HUES6 (cell line): Measurements from ENCODE around the gene WDFY3.

Experiments used
- H3K27ac ChIP-seq: 2 replicates; pipeline ENCODE4 v1.7.0; 2013; ENCODE audit warnings: low read depth, mild to moderate bottlenecking, low read length, inconsistent platforms
- H3K27me3 ChIP-seq: 2 replicates; pipeline ENCODE4 v1.6.1; 2013; ENCODE audit warnings: low read length; ENCODE audit not compliant: control insufficient read depth, insufficient read depth
- H3K36me3 ChIP-seq: 2 replicates; pipeline ENCODE4 v1.6.1; 2013; ENCODE audit warnings: low read length; ENCODE audit not compliant: control insufficient read depth, insufficient read depth
- H3K4me1 ChIP-seq: 2 replicates; pipeline ENCODE4 v1.6.1; 2013; ENCODE audit warnings: low read length; ENCODE audit not compliant: control insufficient read depth, insufficient read depth
- H3K4me3 ChIP-seq: 2 replicates; pipeline ENCODE4 v1.5.1; 2013; ENCODE audit warnings: low read depth, low read length
- H3K9ac ChIP-seq: one replicate; pipeline ENCODE4 v1.6.1; 2013; ENCODE audit warnings: mild to moderate bottlenecking, low read length
- H3K9me3 ChIP-seq: 2 replicates; pipeline ENCODE4 v1.6.1; 2013; ENCODE audit warnings: low read depth, low read length; ENCODE audit not compliant: control insufficient read depth, insufficient read depth

WDFY3 gene

DNA sequence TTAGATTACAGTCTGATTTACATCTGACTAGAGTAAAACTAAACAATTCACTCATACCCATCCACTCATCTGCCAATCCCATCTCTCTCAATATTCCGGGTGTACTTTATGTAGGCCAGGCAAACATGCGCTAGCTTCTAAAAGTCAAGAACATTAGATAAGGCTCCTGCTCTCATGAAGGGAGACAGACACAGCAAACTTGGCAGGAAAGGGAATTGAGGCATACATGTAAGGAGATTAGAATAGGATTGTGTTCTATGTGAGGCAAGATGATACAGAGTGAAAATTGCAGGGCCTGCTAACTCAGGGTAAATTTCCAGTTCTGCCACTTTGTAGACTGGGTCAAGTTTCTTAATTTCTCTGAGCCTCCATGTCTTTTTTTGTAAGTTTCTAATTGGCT lies 247.8 kb downstream of the WDFY3 start:
- Histone ChIP-seq H3K4me3 (no peak overlapping the region), H3K9me3 (no peaks in the 10 kb centered on the region), H3K9ac (no peak overlapping the region), H3K36me3 (peaks cover 62% of the 10 kb centered on the region), H3K4me1 (no peaks in the 10 kb centered on the region), H3K27ac (no peak overlapping the region), H3K27me3 (no peaks in the 10 kb centered on the region)

DNA sequence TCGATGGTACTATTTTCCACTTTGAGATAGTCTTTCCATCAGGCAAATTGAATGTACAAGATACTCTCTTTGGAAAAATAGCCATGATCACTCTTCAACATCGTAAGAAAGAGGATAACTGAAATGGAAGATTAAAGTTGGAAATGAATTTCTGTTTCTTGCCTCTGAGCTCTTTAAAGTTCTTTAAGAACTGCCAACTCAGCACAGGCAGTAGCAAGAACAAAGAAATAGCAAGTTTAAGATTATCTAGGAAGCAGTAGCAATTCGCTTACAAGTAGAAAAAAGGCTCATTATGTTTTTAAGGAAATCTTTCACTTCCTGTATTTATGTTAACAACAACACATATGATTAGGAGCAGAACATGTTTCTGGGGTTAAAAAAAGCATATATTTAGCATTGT lies 255.9 kb downstream of the WDFY3 start:
- no peaks in the 10 kb centered on the region for H3K9me3 ChIP-seq
- no peak overlapping the region for H3K4me3 ChIP-seq
- peaks cover 68% of the 10 kb centered on the region for H3K36me3 ChIP-seq
- H3K27ac ChIP-seq: no peak overlapping the region
- H3K9ac ChIP-seq: no peak overlapping the region
- no peaks in the 10 kb centered on the region for H3K27me3 ChIP-seq
- H3K4me1 ChIP-seq: no peaks in the 10 kb centered on the region

DNA sequence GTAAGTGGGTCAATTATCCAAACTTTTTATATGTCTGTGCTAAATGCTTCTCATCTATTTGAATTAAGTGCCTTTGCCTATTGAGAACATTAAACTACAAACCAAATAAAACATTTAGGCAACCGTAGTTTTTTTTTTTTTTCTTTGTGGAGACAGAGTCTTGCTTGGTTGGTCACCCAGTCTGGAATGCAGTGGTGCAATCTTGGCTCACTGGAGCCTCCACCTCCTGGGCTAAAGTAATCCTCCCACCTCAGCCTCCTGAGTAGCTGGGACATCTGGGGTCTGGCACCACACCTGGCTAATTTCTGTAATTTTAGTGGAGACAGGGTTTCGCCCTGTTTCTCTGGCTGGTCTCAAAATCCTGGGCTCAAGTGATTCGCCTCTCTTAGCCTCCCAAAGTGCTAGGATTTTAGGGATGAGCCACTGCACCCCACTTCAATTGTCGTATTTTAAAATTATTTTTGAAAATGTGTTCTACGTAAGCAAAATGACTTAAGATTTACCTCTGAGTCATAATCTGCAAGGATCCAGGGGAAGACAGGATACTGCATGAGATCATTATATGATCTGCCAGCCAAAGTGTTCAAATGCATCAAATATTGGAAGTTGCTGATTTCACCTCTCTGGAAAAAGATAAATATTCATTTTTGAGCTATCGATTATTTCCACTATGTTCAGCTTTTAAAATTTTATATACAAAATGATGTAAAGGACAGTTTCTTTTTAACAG lies 257.9 kb downstream of the WDFY3 start:
- Histone ChIP-seq H3K9ac (no peak overlapping the region), H3K27ac (no peak overlapping the region), H3K27me3 (no peaks in the 10 kb centered on the region), H3K4me1 (no peaks in the 10 kb centered on the region), H3K4me3 (no peak overlapping the region), H3K9me3 (no peaks in the 10 kb centered on the region), H3K36me3 (peaks cover 81% of the 10 kb centered on the region)

DNA sequence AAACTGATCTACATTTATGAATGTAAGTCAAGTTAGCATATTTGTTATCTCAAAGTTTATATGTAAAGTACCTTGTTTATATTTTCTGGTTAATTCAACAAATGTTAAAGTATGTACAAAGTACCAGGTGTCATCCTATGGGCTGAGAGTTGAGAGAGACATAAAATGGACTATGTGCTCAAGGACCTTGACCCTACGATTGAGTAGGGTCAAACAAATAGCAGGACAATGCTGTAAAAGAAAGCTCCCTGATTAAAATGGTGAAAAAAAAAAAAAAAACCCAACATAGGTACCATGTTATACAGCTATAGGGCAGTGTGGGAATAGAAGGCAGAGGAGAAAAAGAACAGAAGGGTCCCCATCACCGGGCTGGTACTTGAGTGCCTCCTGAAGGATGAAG lies 260.2 kb downstream of the WDFY3 start:
- no peaks in the 10 kb centered on the region for H3K4me1 ChIP-seq
- no peaks in the 10 kb centered on the region for H3K27me3 ChIP-seq
- H3K27ac ChIP-seq: no peak overlapping the region
- no peak overlapping the region for H3K9ac ChIP-seq
- H3K4me3 ChIP-seq: no peak overlapping the region
- H3K36me3 ChIP-seq: peaks cover 82% of the 10 kb centered on the region
- H3K9me3 ChIP-seq: no peaks in the 10 kb centered on the region

DNA sequence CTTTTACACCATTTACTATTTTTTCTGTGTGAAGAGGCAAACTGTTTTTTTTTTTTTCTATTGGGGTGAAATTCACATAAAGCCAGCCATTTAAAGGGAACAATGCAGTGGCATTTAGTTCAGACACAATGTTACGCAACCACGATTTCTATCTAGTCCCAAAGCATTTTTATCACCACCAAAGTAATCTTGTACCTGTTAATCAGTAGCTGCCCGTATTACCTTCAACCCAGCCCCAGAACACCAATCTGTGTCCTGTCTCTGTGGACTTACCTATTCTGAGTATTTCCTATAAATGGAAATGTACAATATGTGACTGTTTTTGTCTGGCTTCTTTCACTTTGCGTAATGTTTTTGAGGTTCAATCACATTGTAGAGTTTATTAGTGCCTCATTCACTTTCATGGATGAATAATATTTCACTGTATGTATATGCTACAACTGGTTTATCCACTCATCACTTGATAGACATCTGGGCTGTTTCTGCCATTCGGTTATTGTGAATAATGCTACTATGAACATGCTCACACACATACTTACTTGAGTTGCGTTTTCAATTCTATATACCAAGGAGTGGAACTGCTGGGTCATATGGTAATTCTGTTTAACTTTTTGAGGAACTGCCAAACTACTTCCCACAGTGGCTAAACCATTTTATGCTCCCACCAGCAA lies 267.4 kb downstream of the WDFY3 start:
- no peak overlapping the region for H3K9ac ChIP-seq
- no peaks in the 10 kb centered on the region for H3K9me3 ChIP-seq
- H3K27me3 ChIP-seq: no peaks in the 10 kb centered on the region
- no peaks in the 10 kb centered on the region for H3K4me1 ChIP-seq
- H3K27ac ChIP-seq: no peak overlapping the region
- peaks cover 80% of the 10 kb centered on the region for H3K36me3 ChIP-seq
- no peak overlapping the region for H3K4me3 ChIP-seq

GRCh38 chr4:84697615-84698201 lies 268.8 kb downstream of the WDFY3 start:
- no peak overlapping the region for H3K27ac ChIP-seq
- H3K4me3 ChIP-seq: no peak overlapping the region
- H3K9me3 ChIP-seq: no peaks in the 10 kb centered on the region
- H3K36me3 ChIP-seq: peaks cover 81% of the 10 kb centered on the region
- H3K9ac ChIP-seq: no peak overlapping the region
- H3K27me3 ChIP-seq: no peaks in the 10 kb centered on the region
- H3K4me1 ChIP-seq: no peaks in the 10 kb centered on the region

- no peaks in the 10 kb centered on the region for H3K27me3 ChIP-seq
- H3K4me3 ChIP-seq: no peak overlapping the region
- H3K27ac ChIP-seq: no peak overlapping the region
- H3K9ac ChIP-seq: no peak overlapping the region
- H3K9me3 ChIP-seq: no peaks in the 10 kb centered on the region
- H3K4me1 ChIP-seq: no peaks in the 10 kb centered on the region
- H3K36me3 ChIP-seq: peaks cover 83% of the 10 kb centered on the region
These were observed 269.3 kb downstream of the WDFY3 start for GRCh38 chr4:84697159-84697558.

- Histone ChIP-seq H3K9me3 (no peaks in the 10 kb centered on the region), H3K4me1 (peaks cover 8% of the 10 kb centered on the region), H3K27me3 (no peaks in the 10 kb centered on the region), H3K4me3 (no peak overlapping the region), H3K27ac (no peak overlapping the region), H3K9ac (no peak overlapping the region), H3K36me3 (peaks cover 89% of the 10 kb centered on the region)
These were observed 274.7 kb downstream of the WDFY3 start for GRCh38 chr4:84691800-84692199.

DNA sequence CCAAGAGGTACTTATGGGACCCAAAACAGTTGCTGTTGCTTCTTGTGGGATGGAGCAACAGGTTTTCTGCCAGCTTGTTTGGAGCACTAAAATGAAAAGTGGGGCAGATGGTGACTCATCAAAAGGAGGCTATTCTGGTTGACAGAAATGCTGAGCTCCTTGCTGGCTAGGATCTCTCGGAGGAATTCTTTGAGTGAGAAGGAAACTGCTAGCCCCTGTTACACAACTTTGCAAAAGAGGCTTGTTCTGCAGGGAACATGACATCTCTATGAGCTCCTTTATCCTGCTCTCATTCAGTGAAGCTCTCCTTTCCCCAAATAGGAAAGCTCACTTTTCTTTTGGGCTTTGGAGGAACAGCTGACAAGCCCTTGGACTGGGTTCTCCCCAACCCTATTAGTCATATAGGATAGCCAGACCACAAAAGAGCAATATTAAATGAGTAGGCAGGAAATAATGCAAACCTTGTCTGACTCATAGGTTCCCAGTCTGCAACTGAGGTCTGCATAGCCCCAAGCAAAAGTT lies 275.3 kb downstream of the WDFY3 start:
- Histone ChIP-seq H3K4me3 (no peak overlapping the region), H3K4me1 (peaks cover 8% of the 10 kb centered on the region), H3K9ac (no peak overlapping the region), H3K9me3 (no peaks in the 10 kb centered on the region), H3K27me3 (no peaks in the 10 kb centered on the region), H3K27ac (no peak overlapping the region), H3K36me3 (peaks cover 89% of the 10 kb centered on the region)

GRCh38 chr4:84690481-84690880 lies 276.0 kb downstream of the WDFY3 start:
- Histone ChIP-seq H3K27me3 (no peaks in the 10 kb centered on the region), H3K27ac (no peak overlapping the region), H3K9me3 (no peaks in the 10 kb centered on the region), H3K4me1 (peaks cover 8% of the 10 kb centered on the region), H3K4me3 (no peak overlapping the region), H3K36me3 (peaks cover 82% of the 10 kb centered on the region), H3K9ac (no peak overlapping the region)

DNA sequence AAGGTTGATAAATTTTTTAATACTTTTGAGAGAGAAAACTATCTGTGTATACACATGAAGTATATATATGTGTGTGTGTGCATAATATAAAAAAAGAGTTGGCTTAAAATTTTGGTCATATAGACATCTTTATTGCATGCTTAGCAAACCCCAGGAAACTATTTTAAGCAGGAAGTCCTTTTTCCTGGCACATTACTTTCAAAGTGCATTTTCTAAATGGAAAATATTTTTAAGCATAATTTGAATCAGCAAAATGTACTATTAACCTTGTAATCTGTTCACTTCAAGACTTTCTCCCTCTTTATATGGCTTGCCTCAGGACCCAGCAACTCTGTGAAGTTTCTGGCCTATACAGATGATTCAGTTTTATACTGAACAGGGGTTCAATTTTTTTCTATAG lies 277.3 kb downstream of the WDFY3 start:
- no peaks in the 10 kb centered on the region for H3K27me3 ChIP-seq
- peaks cover 8% of the 10 kb centered on the region for H3K4me1 ChIP-seq
- no peak overlapping the region for H3K4me3 ChIP-seq
- H3K36me3 ChIP-seq: peaks cover 83% of the 10 kb centered on the region
- H3K9me3 ChIP-seq: no peaks in the 10 kb centered on the region
- no peak overlapping the region for H3K27ac ChIP-seq
- H3K9ac ChIP-seq: no peak overlapping the region
